IgD-negative memory B cell (primary cell): ENCODE data around the gene GPR158. TPM values are rescaled to one million over a fixed set of nuclear protein-coding genes. Genes with fewer than 3 reads are reported as not detected.

Source experiments
- H3K27ac Mint-ChIP-seq, 3 donors: one replicate each; pipeline ENCODE4 v1.8.0; 2020 to 2022; ENCODE audit warnings: mild to moderate bottlenecking in 3 of 3, mixed read lengths in 3 of 3, moderate library complexity in 1 of 3
- H3K27me3 Mint-ChIP-seq: one replicate; pipeline ENCODE4 v1.8.0; 2021; ENCODE audit warnings: mixed read lengths
- H3K36me3 Mint-ChIP-seq: one replicate; pipeline ENCODE4 v1.8.0; 2020; ENCODE audit warnings: mild to moderate bottlenecking, mixed read lengths
- H3K4me1 Mint-ChIP-seq, 3 donors: one replicate each; pipeline ENCODE4 v1.8.0; 2020 to 2022; ENCODE audit warnings: mixed read lengths in 3 of 3, mild to moderate bottlenecking in 1 of 3
- H3K4me3 Mint-ChIP-seq, 4 donors: one replicate each; pipeline ENCODE4 v1.8.0; 2020 to 2022; ENCODE audit warnings: mild to moderate bottlenecking in 4 of 4, mixed read lengths in 4 of 4, moderate library complexity in 3 of 4
- H3K9me3 Mint-ChIP-seq, 3 donors: one replicate each; pipeline ENCODE4 v1.8.0; 2020 to 2021; ENCODE audit warnings: mixed read lengths in 3 of 3, mild to moderate bottlenecking in 1 of 3
- polyA plus RNA-seq: library from polyadenylated mRNA; unstranded; fragments of 300-500 nt; fragmentation: Illumina TruSeq; gene quantifications from one replicate; pipeline ENCODE4 v1.2.3, GENCODE V29; 2021

Gene GPR158
- polyA plus RNA-seq, 1 donor from 2014 or later, result not detected

GRCh38 chr10:25562547-25562946, 387.7 kb downstream of the GPR158 start:
- Mint-ChIP-seq H3K27me3 (no peaks in the 10 kb centered on the region), H3K4me1 (no peaks in the 10 kb centered on the region), H3K36me3 (no peaks in the 10 kb centered on the region), H3K4me3 (no peak overlapping the region), H3K9me3 (peaks cover 0 to 2% (median 0%) of the 10 kb centered on the region in 3 donors), H3K27ac (no peak overlapping the region)

GRCh38 chr10:25564351-25564750, 389.6 kb downstream of the GPR158 start:
- Mint-ChIP-seq H3K4me1 (no peaks in the 10 kb centered on the region), H3K27me3 (no peaks in the 10 kb centered on the region), H3K36me3 (no peaks in the 10 kb centered on the region), H3K27ac (peak overlapping the region in 1 of 3 donors; percentile 60), H3K4me3 (no peak overlapping the region), H3K9me3 (no peaks in the 10 kb centered on the region)

GRCh38 chr10:25565570-25565969, 390.8 kb downstream of the GPR158 start:
- H3K9me3 Mint-ChIP-seq, result no peaks in the 10 kb centered on the region
- no peak overlapping the region for H3K4me3 Mint-ChIP-seq
- no peak overlapping the region for H3K27ac Mint-ChIP-seq
- H3K4me1 Mint-ChIP-seq, result no peaks in the 10 kb centered on the region
- H3K36me3 Mint-ChIP-seq, result no peaks in the 10 kb centered on the region
- no peaks in the 10 kb centered on the region for H3K27me3 Mint-ChIP-seq

GRCh38 chr10:25573316-25573715, 398.5 kb downstream of the GPR158 start:
- H3K4me3 Mint-ChIP-seq, result no peak overlapping the region

GRCh38 chr10:25575343-25575742, 400.5 kb downstream of the GPR158 start:
- H3K27ac Mint-ChIP-seq, result no peak overlapping the region
- H3K27me3 Mint-ChIP-seq, result peaks cover 1% of the 10 kb centered on the region
- no peaks in the 10 kb centered on the region for H3K36me3 Mint-ChIP-seq
- no peaks in the 10 kb centered on the region for H3K9me3 Mint-ChIP-seq
- no peak overlapping the region for H3K4me3 Mint-ChIP-seq
- peaks cover 0 to 4% (median 0%) of the 10 kb centered on the region in 3 donors for H3K4me1 Mint-ChIP-seq

More at GRCh38 chr10:25573316-25573715, 398.5 kb downstream of the GPR158 start:
- Mint-ChIP-seq H3K36me3 (no peaks in the 10 kb centered on the region), H3K27ac (no peak overlapping the region), H3K27me3 (peaks cover 1% of the 10 kb centered on the region), H3K4me1 (peaks cover 0 to 4% (median 0%) of the 10 kb centered on the region in 3 donors), H3K9me3 (no peaks in the 10 kb centered on the region)

GRCh38 chr10:25578061-25578460, 403.3 kb downstream of the GPR158 start:
- Mint-ChIP-seq H3K27me3 (no peaks in the 10 kb centered on the region), H3K36me3 (no peaks in the 10 kb centered on the region), H3K27ac (no peak overlapping the region), H3K9me3 (peaks cover 0 to 2% (median 0%) of the 10 kb centered on the region in 3 donors), H3K4me3 (no peak overlapping the region), H3K4me1 (peaks cover 0 to 4% (median 0%) of the 10 kb centered on the region in 3 donors)

GRCh38 chr10:25582961-25583360, 408.2 kb downstream of the GPR158 start:
- H3K27me3 Mint-ChIP-seq, result no peaks in the 10 kb centered on the region
- peaks cover 5 to 12% (median 12%) of the 10 kb centered on the region in 3 donors for H3K9me3 Mint-ChIP-seq
- no peak overlapping the region for H3K27ac Mint-ChIP-seq
- no peaks in the 10 kb centered on the region for H3K36me3 Mint-ChIP-seq
- H3K4me3 Mint-ChIP-seq, result no peak overlapping the region
- no peaks in the 10 kb centered on the region for H3K4me1 Mint-ChIP-seq

- no peak overlapping the region for H3K27ac Mint-ChIP-seq
- no peaks in the 10 kb centered on the region for H3K4me1 Mint-ChIP-seq
- H3K9me3 Mint-ChIP-seq, result no peaks in the 10 kb centered on the region
- H3K27me3 Mint-ChIP-seq, result no peaks in the 10 kb centered on the region
- no peaks in the 10 kb centered on the region for H3K36me3 Mint-ChIP-seq
- H3K4me3 Mint-ChIP-seq, result no peak overlapping the region
Observed at GRCh38 chr10:25600651-25601050, 425.9 kb downstream of the GPR158 start.

GRCh38 chr10:25604591-25604990, 429.8 kb downstream of the GPR158 start:
- H3K27me3 Mint-ChIP-seq, result no peaks in the 10 kb centered on the region
- no peaks in the 10 kb centered on the region for H3K36me3 Mint-ChIP-seq
- H3K4me1 Mint-ChIP-seq, result no peaks in the 10 kb centered on the region
- H3K9me3 Mint-ChIP-seq, result no peaks in the 10 kb centered on the region
- H3K4me3 Mint-ChIP-seq, result no peak overlapping the region
- H3K27ac Mint-ChIP-seq, result no peak overlapping the region

GRCh38 chr10:25614652-25615051, 439.9 kb downstream of the GPR158 start:
- Mint-ChIP-seq H3K36me3 (no peaks in the 10 kb centered on the region), H3K27ac (no peak overlapping the region), H3K27me3 (peaks cover 1% of the 10 kb centered on the region), H3K4me1 (no peaks in the 10 kb centered on the region), H3K9me3 (peaks cover 2 to 5% (median 3%) of the 10 kb centered on the region in 3 donors), H3K4me3 (no peak overlapping the region)

- H3K27me3 Mint-ChIP-seq, result peaks cover 4% of the 10 kb centered on the region
- no peaks in the 10 kb centered on the region for H3K36me3 Mint-ChIP-seq
- H3K9me3 Mint-ChIP-seq, result peaks cover 2 to 5% (median 3%) of the 10 kb centered on the region in 3 donors
- H3K4me3 Mint-ChIP-seq, result no peak overlapping the region
- no peaks in the 10 kb centered on the region for H3K4me1 Mint-ChIP-seq
- H3K27ac Mint-ChIP-seq, result no peak overlapping the region
Observed at GRCh38 chr10:25615926-25616325, 441.1 kb downstream of the GPR158 start.

GRCh38 chr10:25616903-25617592, 442.2 kb downstream of the GPR158 start:
- H3K27me3 Mint-ChIP-seq, result peaks cover 6% of the 10 kb centered on the region
- no peak overlapping the region for H3K4me3 Mint-ChIP-seq
- peaks cover 2 to 5% (median 3%) of the 10 kb centered on the region in 3 donors for H3K9me3 Mint-ChIP-seq
- no peaks in the 10 kb centered on the region for H3K4me1 Mint-ChIP-seq
- H3K36me3 Mint-ChIP-seq, result no peaks in the 10 kb centered on the region
- H3K27ac Mint-ChIP-seq, result no peak overlapping the region

GRCh38 chr10:25627606-25628005, 452.8 kb downstream of the GPR158 start:
- Mint-ChIP-seq H3K36me3 (no peaks in the 10 kb centered on the region), H3K27me3 (no peaks in the 10 kb centered on the region), H3K4me3 (no peak overlapping the region), H3K9me3 (peaks cover 0 to 12% (median 2%) of the 10 kb centered on the region in 3 donors), H3K4me1 (no peaks in the 10 kb centered on the region), H3K27ac (no peak overlapping the region)

GRCh38 chr10:25629333-25629732, 454.5 kb downstream of the GPR158 start:
- peaks cover 0 to 4% (median 2%) of the 10 kb centered on the region in 3 donors for H3K9me3 Mint-ChIP-seq
- H3K4me1 Mint-ChIP-seq, result no peaks in the 10 kb centered on the region
- no peaks in the 10 kb centered on the region for H3K36me3 Mint-ChIP-seq
- no peak overlapping the region for H3K27ac Mint-ChIP-seq
- no peak overlapping the region for H3K4me3 Mint-ChIP-seq
- H3K27me3 Mint-ChIP-seq, result no peaks in the 10 kb centered on the region

- Mint-ChIP-seq H3K9me3 (peaks cover 0 to 2% (median 2%) of the 10 kb centered on the region in 3 donors), H3K36me3 (no peaks in the 10 kb centered on the region), H3K4me1 (no peaks in the 10 kb centered on the region), H3K27ac (no peak overlapping the region), H3K27me3 (no peaks in the 10 kb centered on the region), H3K4me3 (no peak overlapping the region)
Observed at GRCh38 chr10:25631471-25631870, 456.7 kb downstream of the GPR158 start.

- no peaks in the 10 kb centered on the region for H3K4me1 Mint-ChIP-seq
- no peak overlapping the region for H3K27ac Mint-ChIP-seq
- H3K27me3 Mint-ChIP-seq, result no peaks in the 10 kb centered on the region
- H3K36me3 Mint-ChIP-seq, result no peaks in the 10 kb centered on the region
- H3K4me3 Mint-ChIP-seq, result no peak overlapping the region
- H3K9me3 Mint-ChIP-seq, result peaks cover 0 to 3% (median 2%) of the 10 kb centered on the region in 3 donors
Observed at GRCh38 chr10:25632802-25633201, 458.0 kb downstream of the GPR158 start.
